ENCODE data around the gene CDC14B.
"Not testable (repeated sequence)": the region's sequence is repeated elsewhere in the genome, so short reads cannot be mapped to it uniquely, and the experiment has no call there.

CDC14B gene

DNA sequence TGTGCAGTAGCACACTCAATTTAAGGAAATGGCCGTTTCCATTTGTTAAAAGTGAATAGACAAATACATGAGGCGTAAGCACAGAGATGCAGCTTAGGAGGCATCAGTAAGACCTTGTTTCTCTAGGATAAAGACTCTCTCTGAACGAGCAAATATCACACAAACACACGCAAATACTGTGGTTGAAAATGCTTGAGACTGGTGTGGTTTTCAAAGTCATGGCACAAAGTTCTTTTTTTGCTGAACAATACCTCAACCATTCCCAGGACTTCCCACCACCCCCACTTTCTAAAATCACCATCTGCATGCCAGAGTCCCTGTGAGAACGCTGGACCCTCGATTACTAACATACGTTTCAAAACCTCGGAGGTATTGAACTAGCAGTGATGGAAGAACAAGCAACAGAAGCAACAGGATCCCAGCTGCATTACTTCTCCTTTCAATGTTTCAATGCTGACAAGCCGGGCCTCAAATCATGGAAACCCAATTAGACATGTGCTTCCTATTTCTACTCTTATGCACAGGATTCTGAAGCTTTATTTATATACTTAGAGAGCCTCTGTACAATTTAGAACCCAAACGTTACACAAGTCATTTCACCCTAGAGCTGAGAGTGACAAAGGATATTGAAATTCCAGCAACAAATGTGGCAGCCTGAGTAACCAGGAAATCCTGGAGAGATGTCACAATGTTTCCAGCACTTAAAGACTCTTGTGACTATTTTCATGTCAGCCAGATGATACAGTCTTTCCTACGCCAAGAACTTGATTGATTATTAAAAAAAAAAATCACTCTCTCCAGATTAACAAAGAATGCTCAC is 63.9 kb downstream of the CDC14B start:
- DNase-seq (ENCODE audit: low spot score) = no peak
- ChIA-PET CTCF (interaction anchor here (0.7 to 0.9 kb wide), 2 partner anchors 11 to 741 kb away, joined by 3 to 5 read pairs; no protein-coding TSS in a partner anchor), POLR2A (ENCODE audit: low non-redundant PET) (no interaction called here)
- no peak overlapping the region for H3K27ac ChIP-seq
- TF ChIP-seq, protein P1, sequence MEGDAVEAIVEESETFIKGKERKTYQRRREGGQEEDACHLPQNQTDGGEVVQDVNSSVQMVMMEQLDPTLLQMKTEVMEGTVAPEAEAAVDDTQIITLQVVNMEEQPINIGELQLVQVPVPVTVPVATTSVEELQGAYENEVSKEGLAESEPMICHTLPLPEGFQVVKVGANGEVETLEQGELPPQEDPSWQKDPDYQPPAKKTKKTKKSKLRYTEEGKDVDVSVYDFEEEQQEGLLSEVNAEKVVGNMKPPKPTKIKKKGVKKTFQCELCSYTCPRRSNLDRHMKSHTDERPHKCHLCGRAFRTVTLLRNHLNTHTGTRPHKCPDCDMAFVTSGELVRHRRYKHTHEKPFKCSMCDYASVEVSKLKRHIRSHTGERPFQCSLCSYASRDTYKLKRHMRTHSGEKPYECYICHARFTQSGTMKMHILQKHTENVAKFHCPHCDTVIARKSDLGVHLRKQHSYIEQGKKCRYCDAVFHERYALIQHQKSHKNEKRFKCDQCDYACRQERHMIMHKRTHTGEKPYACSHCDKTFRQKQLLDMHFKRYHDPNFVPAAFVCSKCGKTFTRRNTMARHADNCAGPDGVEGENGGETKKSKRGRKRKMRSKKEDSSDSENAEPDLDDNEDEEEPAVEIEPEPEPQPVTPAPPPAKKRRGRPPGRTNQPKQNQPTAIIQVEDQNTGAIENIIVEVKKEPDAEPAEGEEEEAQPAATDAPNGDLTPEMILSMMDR (conservative IDR thresholded peaks at IDR 0.05; ENCODE audit: low read depth) = no peak

DNA sequence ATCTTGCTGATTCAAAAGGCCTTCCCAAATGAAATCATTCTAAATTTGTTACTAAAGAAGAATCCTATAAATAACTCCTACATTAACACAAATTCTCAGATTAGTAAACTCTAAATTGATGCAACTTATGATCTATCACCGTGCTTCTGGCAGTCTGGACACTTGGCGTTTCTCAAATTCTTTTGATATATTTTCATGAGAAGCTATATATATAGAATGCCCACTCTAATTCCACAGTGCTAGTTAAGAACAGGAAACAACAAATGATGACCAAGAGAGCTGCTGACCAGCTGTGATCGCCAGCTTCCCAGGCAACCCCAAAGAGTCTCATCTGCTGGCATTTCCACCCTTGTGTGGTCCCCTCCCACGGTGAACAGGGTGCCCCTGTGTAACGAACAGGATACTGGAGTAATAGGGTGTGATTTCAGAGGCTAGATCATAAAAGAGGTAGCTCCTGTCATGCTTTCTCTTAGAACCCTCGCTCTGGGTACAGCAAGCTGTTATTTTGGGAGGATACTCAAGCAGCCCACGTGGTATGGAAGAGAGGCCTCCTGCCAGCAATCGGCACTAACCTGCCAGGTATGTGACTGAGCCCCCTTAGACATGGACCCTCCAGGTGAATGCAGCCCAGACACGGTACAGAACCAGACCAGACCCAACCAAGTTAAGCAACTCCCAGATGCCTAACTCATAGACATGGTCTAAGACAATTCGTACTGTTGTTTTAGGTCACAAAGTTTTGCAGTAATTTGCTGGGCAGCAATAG is 64.7 kb downstream of the CDC14B start:
- TF ChIP-seq, protein P1 (conservative IDR thresholded peaks at IDR 0.05; ENCODE audit: low read depth) = no peak
- POLR2A ChIA-PET (ENCODE audit: low non-redundant PET) = no interaction called here
- CTCF ChIA-PET = no interaction called here
- DNase-seq (ENCODE audit: low spot score) = no peak
- H3K27ac ChIP-seq = no peak overlapping the region

DNA sequence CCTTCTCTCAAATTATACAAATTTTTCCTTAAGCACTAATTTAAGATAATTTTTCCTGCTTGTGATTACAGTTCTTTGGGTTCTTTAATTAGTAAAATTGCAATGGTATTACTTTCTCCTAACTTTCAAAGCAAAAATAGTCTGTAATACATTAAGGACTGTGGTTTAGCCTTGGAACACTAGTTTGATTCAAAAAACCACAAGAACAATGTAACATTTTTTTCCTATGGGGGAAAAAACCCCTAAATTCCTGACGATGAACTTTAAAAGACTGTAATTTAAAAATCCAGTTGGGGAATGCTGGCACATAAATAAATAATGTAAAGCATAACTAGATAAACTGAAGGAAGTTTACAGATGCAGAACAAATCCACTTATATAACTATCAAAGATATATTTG is 65.3 kb downstream of the CDC14B start:
- CTCF ChIA-PET = no interaction called here
- TF ChIP-seq, protein P1 (conservative IDR thresholded peaks at IDR 0.05; ENCODE audit: low read depth) = no peak

DNA sequence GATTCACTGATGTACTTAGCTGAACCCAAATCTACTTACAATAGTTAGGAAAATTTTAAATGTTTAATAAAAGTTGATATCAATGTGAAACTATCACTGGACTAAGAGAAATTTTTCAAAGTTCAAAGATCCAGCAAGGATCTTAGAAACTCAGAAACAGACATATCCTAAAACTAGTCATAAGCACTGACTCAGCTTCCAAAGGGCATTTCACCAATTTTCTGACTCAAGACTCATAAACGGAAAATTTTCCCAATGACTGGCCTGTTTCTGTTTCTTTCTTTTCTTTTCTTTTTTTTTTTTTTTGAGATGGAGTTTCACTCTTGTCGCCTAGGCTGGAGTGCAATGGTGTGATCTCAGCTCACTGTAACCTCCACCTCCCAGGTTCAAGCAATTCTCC is 66.6 kb downstream of the CDC14B start:
- peak; percentile 38 for DNase-seq (ENCODE audit: low spot score)
- TF ChIP-seq, protein P1 (conservative IDR thresholded peaks at IDR 0.05; ENCODE audit: low read depth) = no peak
- CTCF ChIA-PET = no interaction called here
- POLR2A ChIA-PET (ENCODE audit: low non-redundant PET) = no interaction called here
- no peak overlapping the region for H3K27ac ChIP-seq

More for the DNA sequence above, 65.3 kb downstream of the CDC14B start:
- POLR2A ChIA-PET (ENCODE audit: low non-redundant PET) = no interaction called here
- DNase-seq (ENCODE audit: low spot score) = no peak
- H3K27ac ChIP-seq = no peak overlapping the region

DNA sequence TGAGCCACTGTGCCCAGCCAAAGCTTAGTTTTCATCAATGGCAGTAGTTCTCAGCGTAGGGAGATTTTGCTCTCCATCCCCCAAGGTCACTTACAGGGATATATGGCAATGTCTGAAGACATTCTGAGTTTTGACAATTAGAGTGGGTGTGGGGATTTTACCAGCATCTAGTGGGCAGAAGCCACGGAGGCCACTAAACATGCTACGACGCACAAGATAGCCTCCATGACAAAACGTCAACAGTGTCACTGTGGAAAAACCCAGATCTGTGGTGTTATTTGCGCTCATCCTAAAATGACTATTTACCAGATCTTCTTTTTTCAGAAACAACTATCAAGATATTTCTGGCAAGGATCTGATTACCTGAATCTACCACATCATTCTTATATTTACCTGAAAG is 68.2 kb downstream of the CDC14B start:
- no peak for DNase-seq (ENCODE audit: low spot score)
- no peak overlapping the region for H3K27ac ChIP-seq
- ChIA-PET CTCF (no interaction called here), POLR2A (ENCODE audit: low non-redundant PET) (no interaction called here)
- TF ChIP-seq, protein P1 (conservative IDR thresholded peaks at IDR 0.05; ENCODE audit: low read depth) = no peak

DNA sequence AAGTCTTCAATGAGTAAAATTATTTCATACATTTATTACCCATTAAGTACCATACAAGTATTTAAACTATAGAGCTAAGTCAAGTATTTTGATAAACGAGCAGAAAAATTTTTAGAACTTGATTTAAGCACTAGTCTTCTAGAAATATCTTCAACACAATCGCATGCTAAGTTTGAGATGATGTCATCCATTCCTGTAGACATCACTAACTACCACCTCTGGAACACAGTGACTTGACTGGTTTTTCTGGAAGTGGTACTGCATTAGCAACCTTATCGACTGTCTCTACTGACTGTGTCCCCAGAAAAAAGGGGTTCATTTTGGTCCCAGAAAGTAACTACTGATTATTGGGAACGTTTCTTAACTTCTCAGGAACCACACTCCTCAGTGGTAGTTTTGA is 69.0 kb downstream of the CDC14B start:
- POLR2A ChIA-PET (ENCODE audit: low non-redundant PET) = no interaction called here

DNA sequence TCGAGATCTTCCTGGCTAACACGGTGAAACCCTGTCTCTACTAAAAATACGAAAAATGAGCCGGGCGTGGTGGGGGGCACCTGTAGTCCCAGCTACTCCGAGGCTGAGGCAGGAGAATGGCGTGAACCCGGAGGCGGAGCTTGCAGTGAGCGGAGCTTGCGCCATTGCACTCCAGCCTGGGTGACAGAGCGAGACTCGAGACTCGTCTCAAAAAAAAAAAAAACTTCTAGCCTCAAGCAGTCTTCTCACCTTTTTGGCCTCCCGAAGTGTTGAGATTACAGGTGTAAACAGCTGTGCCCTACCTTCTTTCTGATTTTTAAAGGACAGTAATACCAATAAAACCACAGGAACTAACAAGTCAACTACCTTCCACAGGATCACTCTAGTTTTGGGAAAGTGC is 76.5 kb downstream of the CDC14B start:
- CTCF ChIA-PET; H3K27ac ChIP-seq; DNase-seq (ENCODE audit: low spot score); POLR2A ChIA-PET (ENCODE audit: low non-redundant PET): not testable (repeated sequence)

More for the DNA sequence above, 69.0 kb downstream of the CDC14B start:
- TF ChIP-seq, protein P1 (conservative IDR thresholded peaks at IDR 0.05; ENCODE audit: low read depth) = no peak
- no peak overlapping the region for H3K27ac ChIP-seq
- CTCF ChIA-PET = interaction anchor here (0.6 kb wide), 2 partner anchors 332 to 879 kb away, joined by 3 read pairs; no protein-coding TSS in a partner anchor
- no peak for DNase-seq (ENCODE audit: low spot score)

All from RWPE1 (cell line).